Lung (tissue), 12 donors: ENCODE data around the gene POLR2C. TPM values are rescaled to one million over a fixed set of nuclear protein-coding genes. Genes with fewer than 3 reads are reported as not detected.
A peak's percentile ranks its signal among the peaks of the same experiment; 100 is the strongest.

Source experiments
- ATAC-seq: fragments of 200-7000 bp; cut with Tn5 transposase; one replicate; pipeline ENCODE4 v1.9.1; 2020; ENCODE audit warnings: moderate number of reproducible peaks; ENCODE audit not compliant: insufficient read depth, low FRiP score
- DNase-seq, 3 donors: peaks; one replicate each; pipeline ENCODE4 v3.0.0-alpha.2; 2013 to 2017
- H3K27ac ChIP-seq, 2 donors: one replicate each; pipeline ENCODE4 v1.5.1; 2013; ENCODE audit warnings: mild to moderate bottlenecking in 2 of 2, moderate library complexity in 2 of 2, control low read depth in 1 of 2, inconsistent platforms in 1 of 2, low read depth in 1 of 2, low read length in 1 of 2
- H3K27me3 ChIP-seq, 3 donors: one replicate each; pipeline ENCODE4 v1.5.1; 2013; ENCODE audit warnings: low read length in 2 of 3; ENCODE audit not compliant: control insufficient read depth in 3 of 3, insufficient read depth in 3 of 3
- H3K36me3 ChIP-seq, 4 donors: one replicate each; pipeline ENCODE4 v1.5.1; 2013; ENCODE audit warnings: low read length in 4 of 4, mild to moderate bottlenecking in 1 of 4, moderate library complexity in 1 of 4; ENCODE audit not compliant: control insufficient read depth in 4 of 4, insufficient read depth in 4 of 4
- H3K4me1 ChIP-seq, 5 donors: one replicate each; pipeline ENCODE4 v1.5.1; 2013; ENCODE audit warnings: low read length in 5 of 5, mild to moderate bottlenecking in 2 of 5, moderate library complexity in 1 of 5; ENCODE audit not compliant: control insufficient read depth in 5 of 5, insufficient read depth in 5 of 5
- H3K4me3 ChIP-seq: one replicate; pipeline ENCODE4 v1.5.1; 2013; ENCODE audit warnings: mild to moderate bottlenecking, control low read depth, moderate library complexity
- H3K9ac ChIP-seq, 2 donors: one replicate each; pipeline ENCODE4 v1.5.1; 2013; ENCODE audit warnings: low read length in 2 of 2, control low read depth in 1 of 2; ENCODE audit not compliant: insufficient read depth in 1 of 2
- H3K9me3 ChIP-seq, 4 donors: one replicate each; pipeline ENCODE4 v1.5.1; 2013; ENCODE audit warnings: low read length in 3 of 4, mild to moderate bottlenecking in 1 of 4, moderate library complexity in 1 of 4; ENCODE audit not compliant: control insufficient read depth in 4 of 4, insufficient read depth in 3 of 4
- WGBS, 2 donors: extraction: QIAGEN DNeasy Blood & Tissue Kit; methylation state at CpG; one replicate each; pipeline ENCODE4 v1.1.7; 2013; 5-methylcytosine and 5-hydroxymethylcytosine counted together
- polyA plus RNA-seq, 2 donors: library from polyadenylated mRNA; stranded (reverse); fragments of 200-250 nt; gene quantifications; one replicate each; pipeline ENCODE4 v1.2.1, GENCODE V29; 2013
- total RNA-seq, 2 donors: library from RNA; depleted of rRNA in 1 of 2; stranded (reverse); fragments of >200 nt in 1 of 2; gene quantifications; one replicate each; pipeline ENCODE4 v1.2.1, GENCODE V29; 2014 to 2021
- TF ChIP-seq, protein P1 (sequence below): IDR thresholded peaks from 2 replicates; pipeline ENCODE4 v1.5.1; 2012; ENCODE audit warnings: mild to moderate bottlenecking; ENCODE audit errors: control extremely low read depth, extremely low read depth
- donor health status: control.
- donor health status: control.
- donor health status: Bipolar disorder and iron deficiency.
- donor health status: healthy.
- donor health status: DM: yes; HTN: yes; CAD: no.

The POLR2C gene
- total and polyA plus RNA-seq, 4 donors: 65.8 to 124 (median 82.5) TPM

- peaks cover 0 to 33% (median 5%) of the 10 kb centered on the region in 5 donors for H3K4me1 ChIP-seq
- H3K4me3 ChIP-seq: no peak overlapping the region
- no peak for DNase-seq
- TF ChIP-seq, protein P1, sequence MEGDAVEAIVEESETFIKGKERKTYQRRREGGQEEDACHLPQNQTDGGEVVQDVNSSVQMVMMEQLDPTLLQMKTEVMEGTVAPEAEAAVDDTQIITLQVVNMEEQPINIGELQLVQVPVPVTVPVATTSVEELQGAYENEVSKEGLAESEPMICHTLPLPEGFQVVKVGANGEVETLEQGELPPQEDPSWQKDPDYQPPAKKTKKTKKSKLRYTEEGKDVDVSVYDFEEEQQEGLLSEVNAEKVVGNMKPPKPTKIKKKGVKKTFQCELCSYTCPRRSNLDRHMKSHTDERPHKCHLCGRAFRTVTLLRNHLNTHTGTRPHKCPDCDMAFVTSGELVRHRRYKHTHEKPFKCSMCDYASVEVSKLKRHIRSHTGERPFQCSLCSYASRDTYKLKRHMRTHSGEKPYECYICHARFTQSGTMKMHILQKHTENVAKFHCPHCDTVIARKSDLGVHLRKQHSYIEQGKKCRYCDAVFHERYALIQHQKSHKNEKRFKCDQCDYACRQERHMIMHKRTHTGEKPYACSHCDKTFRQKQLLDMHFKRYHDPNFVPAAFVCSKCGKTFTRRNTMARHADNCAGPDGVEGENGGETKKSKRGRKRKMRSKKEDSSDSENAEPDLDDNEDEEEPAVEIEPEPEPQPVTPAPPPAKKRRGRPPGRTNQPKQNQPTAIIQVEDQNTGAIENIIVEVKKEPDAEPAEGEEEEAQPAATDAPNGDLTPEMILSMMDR: no peak
- no peak overlapping the region for H3K27ac ChIP-seq
- no peak for ATAC-seq
- H3K36me3 ChIP-seq: peaks cover 0 to 6% (median 3%) of the 10 kb centered on the region in 4 donors
- no peaks in the 10 kb centered on the region for H3K27me3 ChIP-seq
- 72 to 80% methylated on average over 10 of the region's 10 CpGs for WGBS, 2 donors
- no peaks in the 10 kb centered on the region for H3K9me3 ChIP-seq
- no peak overlapping the region for H3K9ac ChIP-seq
These were observed 47.8 kb downstream of the POLR2C start for GRCh38 chr16:57510016-57510871.

- H3K9ac ChIP-seq: no peak overlapping the region
- H3K4me1 ChIP-seq: peaks cover 0 to 28% (median 5%) of the 10 kb centered on the region in 5 donors
- ATAC-seq (no peak), DNase-seq (no peak)
- no peak overlapping the region for H3K4me3 ChIP-seq
- H3K9me3 ChIP-seq: no peaks in the 10 kb centered on the region
- TF ChIP-seq, protein P1: no peak
- WGBS, 2 donors: 89 to 94% methylated on average over 23 of the region's 23 CpGs
- peaks cover 0 to 19% (median 9%) of the 10 kb centered on the region in 4 donors for H3K36me3 ChIP-seq
- no peaks in the 10 kb centered on the region for H3K27me3 ChIP-seq
- H3K27ac ChIP-seq: no peak overlapping the region
These were observed 50.0 kb downstream of the POLR2C start for GRCh38 chr16:57512296-57513001.

DNA sequence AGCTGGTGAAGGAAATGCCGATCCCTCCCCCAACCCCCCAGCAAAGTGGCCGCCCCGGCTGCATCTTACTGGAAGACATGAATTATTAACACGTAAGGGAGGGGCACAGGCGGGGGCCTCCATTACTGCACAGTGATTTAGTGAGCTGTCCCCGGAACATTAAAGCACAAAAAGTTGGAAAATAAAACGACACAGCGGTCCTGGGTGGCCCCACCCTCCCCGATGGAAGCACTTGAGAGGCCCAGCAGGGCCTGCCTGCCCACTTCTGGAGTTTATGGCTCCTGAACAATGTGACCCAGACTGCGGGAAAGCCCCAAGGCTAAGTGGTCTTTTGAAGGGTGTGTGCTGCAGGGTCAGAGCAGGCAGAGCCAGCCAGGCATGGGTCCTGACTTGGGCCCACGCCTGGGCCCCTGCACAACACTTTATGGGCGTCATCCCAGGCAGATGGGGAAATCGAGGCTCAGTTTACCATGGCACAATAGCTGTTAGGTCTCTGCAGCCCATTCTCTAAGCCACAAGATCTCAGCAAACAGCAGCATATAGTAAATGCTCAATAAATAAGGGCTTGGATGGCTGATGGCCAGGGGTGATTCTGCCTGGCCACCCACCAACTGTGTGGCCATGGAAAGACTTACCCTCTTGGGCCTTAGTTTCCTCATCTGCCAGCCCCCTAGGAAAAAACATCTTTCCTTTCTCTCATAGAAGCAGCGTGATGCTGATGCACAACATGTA lies 51.1 kb downstream of the POLR2C start:
- DNase-seq (peak; percentile 36 to 62 (median 50)), ATAC-seq (peak; percentile 50)
- no peaks in the 10 kb centered on the region for H3K27me3 ChIP-seq
- TF ChIP-seq, protein P1: no peak
- no peaks in the 10 kb centered on the region for H3K9me3 ChIP-seq
- H3K4me1 ChIP-seq: peaks cover 0 to 18% (median 5%) of the 10 kb centered on the region in 5 donors
- no peak overlapping the region for H3K27ac ChIP-seq
- no peak overlapping the region for H3K4me3 ChIP-seq
- H3K9ac ChIP-seq: no peak overlapping the region
- H3K36me3 ChIP-seq: peaks cover 0 to 30% (median 11%) of the 10 kb centered on the region in 4 donors
- 59 to 78% methylated on average over 14 of the region's 14 CpGs for WGBS, 2 donors
